GM08714 (cell line): ENCODE measurements around the gene PDE9A.
"Not testable (repeated sequence)": the region's sequence is repeated elsewhere in the genome, so short reads cannot be mapped to it uniquely, and the experiment has no call there.

Experiments
- H3K4me3 ChIP-seq: fragments of 200-500 bp; sonication (Bioruptor generic); 2 replicates; pipeline ENCODE4 v1.5.1; 2014; ENCODE audit warnings: mild to moderate bottlenecking, low read length, inconsistent platforms
- ZNF274 ChIP-seq: IDR thresholded peaks from 2 replicates; pipeline ENCODE4 v1.6.1; 2012; ENCODE audit warnings: mild to moderate bottlenecking, low read depth, low read length

PDE9A gene

DNA sequence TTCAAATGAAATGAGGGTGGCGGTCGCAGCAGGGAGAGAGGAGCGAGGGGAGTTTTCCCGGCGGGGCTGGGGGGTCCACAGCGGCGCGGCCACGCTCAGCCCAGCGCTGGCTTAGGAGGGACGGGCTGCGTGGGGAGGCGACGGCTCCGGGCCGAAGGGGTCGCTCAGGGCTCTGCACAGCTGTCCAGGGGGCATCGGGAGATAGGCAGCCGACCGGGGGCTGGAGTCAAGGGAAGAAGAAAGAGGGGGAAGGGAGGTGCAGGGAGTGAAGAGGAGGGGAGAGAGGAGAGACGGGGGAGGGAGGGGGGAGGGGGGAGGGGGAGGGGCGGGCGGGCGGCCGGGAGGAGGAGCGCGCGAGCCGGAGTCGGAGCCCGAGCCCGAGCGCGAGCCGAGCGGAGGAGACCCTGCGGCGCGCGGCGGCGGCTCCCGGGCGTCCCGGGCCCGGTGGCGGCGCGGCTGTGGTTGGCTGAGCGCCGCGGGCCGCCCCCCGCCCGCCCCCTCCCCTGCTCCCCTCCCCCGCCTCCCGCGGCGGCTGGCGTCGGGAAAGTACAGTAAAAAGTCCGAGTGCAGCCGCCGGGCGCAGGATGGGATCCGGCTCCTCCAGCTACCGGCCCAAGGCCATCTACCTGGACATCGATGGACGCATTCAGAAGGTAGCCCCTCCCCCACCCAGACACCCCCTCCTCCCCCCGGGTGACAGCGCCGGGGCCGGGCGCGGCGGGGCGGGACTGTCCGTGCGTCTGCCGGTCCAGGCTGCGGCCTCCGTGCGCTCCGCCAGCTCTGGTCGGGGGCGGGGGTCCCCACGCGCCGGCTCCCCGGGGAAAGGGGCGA, at the start of gene PDE9A:
Gene PDE9A (plus strand): TSS at position 391 of the 831 bp plus-strand sequence. CDS start 194 bp downstream, at position 585.
- peak within 1 kb of the TSS; percentile 55 for H3K4me3 ChIP-seq
- no peak for TF ChIP-seq ZNF274

DNA sequence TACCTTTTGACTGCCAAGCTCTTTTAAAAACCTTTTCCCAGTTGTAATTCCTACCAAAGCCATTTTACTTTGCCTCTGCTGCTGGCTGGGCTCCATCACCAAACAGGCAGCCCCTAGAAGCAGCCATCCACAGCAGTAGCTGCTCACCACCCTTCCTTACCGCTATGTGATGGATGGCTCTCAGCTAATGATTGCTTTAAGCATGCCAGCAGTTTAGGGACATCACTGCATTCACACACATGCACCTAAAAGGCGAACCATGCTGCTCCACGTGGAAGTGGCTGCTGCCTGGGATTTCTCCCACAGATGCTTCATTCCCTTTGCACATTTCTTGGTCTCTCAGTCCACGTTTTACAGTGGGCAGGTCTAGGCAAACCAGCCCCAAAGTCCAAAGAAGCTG, 46.3 kb upstream of the PDE9A start:
- H3K4me3 ChIP-seq = no peak overlapping the region
- TF ChIP-seq ZNF274 = no peak

DNA sequence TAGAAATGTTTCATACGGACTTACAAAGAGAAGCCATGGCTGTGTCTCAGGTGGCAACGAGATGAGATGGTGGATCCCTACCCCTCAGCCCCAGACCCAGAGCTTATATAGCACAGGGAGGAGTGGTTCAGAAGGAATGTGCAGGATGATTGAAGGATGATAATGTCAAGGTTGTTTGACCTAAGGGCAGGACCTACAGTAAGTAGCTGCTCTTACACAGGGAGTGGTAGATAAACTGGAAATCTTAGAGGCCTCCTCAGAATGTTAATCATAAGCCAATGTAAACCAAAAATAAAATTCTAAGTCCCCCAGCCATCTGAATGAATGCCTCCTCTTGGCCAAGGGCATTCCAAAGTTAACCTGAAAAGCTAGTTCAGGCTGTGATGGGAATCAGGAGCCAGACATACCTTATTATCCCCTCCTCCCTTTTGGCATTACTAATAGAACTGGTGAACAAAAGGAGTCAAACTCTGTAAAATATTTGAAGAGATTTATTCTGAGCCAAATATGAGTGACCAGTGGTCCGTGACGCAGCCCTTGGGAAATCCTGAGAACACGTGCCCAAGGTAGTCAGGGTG, 45.8 kb upstream of the PDE9A start:
- TF ChIP-seq ZNF274 = no peak
- H3K4me3 ChIP-seq = no peak overlapping the region

DNA sequence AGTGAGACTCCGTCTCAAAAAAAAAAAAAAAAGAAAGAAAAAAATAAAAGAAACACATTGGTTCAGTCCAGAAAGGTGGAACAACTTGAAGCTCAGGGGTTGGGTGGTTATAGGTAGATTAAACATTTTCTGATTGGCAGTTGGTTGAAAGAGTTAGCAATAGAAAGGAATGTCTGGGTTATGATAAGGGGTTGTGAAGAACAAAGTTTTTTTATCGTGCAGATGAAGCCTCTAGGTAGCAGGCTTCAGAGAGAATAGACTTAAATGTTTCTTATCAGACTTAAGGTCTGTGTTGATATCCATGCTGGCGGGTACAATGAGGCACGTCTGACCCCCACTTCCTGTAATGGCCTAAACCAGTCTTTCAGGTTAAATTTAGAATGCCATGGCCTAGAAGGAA, 45.0 kb upstream of the PDE9A start:
- H3K4me3 ChIP-seq = no peak overlapping the region
- no peak for TF ChIP-seq ZNF274

DNA sequence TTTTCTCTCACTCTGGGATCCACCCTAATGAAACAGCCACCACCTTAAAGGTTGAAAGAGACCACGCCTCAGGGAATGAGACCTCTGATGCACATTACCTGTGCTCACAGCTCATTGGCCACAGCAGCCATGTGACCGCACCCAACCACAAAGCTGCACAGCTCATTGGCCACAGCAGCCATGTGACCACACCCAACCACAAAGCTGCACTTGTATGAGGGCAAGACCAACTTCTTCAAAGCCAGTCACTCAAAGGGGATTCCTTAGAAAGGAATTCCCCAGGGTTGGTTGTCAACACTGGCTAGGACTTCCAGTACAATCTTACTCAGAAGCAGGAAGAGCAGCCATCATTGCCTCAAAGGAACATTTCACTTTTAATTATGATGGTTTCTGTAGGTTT, 43.6 kb upstream of the PDE9A start:
- TF ChIP-seq ZNF274 = no peak

DNA sequence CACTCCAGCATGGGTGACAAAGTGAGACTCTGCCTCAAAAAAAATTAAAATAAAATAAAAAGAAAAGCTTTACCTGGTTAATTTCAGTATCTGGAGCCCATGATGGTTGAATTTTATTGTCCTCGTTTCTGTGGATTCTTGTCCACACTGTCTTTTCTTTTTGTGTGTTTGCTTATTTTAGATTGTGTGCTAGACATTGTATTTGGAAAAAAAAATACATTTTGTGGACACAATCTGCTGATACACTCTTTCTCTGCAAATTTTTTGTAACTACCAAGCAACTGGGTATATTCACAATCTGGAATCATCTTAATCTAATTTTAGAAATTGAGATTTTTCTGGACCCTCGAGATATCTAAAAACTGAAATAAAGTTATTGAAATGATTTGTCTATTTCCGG, 41.6 kb upstream of the PDE9A start:
- H3K4me3 ChIP-seq = no peak overlapping the region
- no peak for TF ChIP-seq ZNF274

More for the DNA sequence above, 43.6 kb upstream of the PDE9A start:
- no peak overlapping the region for H3K4me3 ChIP-seq

DNA sequence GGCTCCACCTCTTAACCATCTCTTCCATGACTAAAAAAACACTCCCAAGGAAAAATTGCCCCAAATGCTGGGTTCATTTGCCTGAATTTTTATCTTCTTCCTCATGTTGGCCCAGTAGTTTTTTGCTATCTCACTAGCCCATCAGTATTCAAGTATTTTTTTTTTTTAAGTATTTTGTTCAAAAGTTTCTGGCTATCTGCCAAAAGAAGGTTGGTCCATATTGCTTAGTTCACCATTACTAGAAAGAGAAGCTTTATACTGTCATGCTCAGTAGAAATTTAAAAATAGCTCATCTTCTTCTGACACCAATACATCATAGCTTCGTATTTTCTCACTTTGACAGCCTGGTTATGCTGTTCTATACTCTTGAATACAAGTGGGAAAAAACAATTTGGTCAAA, 41.0 kb upstream of the PDE9A start:
- H3K4me3 ChIP-seq = no peak overlapping the region
- no peak for TF ChIP-seq ZNF274

DNA sequence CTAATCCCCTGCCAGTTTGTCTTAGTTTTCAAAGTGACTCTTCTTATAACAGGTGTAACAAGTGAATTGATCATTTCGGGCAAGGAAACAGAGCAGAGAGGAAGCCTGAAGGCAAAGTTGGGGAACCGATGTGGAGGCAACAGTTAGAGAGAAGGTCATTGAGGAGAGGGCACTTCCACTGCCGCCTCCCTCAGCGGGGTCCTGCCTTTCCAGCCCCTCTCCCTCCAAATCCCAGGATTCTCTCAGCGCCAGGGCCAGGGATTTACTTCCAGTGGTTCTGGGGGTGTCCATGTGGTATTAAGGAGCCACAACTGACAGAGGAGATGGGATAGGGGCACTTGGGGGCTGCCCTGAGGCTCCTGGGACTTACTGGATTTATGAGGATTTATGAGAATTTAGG, 39.7 kb upstream of the PDE9A start:
- no peak for TF ChIP-seq ZNF274

DNA sequence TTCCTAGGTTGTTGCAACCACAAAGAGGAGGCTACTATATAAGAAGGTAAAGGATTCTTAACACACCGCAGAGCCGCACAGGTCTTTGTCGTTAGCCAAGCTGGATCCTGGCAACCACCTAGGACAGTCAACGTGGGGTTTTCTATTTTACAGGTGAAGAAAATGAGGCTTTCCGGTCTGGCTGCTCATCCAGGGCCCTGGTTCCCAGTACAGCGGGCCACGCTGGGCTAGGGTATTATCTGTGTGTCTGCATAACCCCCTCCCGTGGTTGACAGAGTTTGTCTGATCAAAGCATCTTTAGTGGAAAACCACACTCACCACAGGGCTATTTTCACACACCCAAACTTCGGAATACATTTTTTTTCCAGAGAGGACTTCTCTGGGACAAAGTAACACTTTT, 39.0 kb upstream of the PDE9A start:
- TF ChIP-seq ZNF274 = no peak
- no peak overlapping the region for H3K4me3 ChIP-seq

More for the DNA sequence above, 39.7 kb upstream of the PDE9A start:
- no peak overlapping the region for H3K4me3 ChIP-seq

DNA sequence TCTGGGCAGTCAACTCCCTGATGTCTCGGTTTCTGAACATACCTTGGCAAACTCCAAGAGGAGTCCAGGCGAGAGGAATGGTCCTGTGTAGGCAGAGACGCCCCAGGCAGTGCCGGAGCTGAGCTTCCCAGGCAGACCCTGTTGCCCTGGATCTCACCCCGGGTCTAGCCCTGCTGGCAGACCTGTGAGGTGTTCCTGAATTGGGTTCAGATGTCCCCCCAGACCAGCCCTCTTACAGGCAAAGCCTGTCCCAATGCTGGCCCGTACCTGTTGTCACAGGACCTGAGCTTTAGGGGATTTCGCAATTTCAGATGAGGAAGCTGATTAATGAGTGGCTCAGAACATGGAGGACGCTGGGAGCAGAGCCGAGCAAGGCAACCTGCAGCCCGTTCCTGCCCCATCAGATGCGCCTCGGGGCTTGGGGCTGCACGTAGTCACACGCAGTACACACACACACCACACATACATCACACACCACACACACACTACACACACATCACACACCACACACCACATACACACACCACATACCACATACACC, 38.5 kb upstream of the PDE9A start:
- TF ChIP-seq ZNF274 = no peak
- no peak overlapping the region for H3K4me3 ChIP-seq

DNA sequence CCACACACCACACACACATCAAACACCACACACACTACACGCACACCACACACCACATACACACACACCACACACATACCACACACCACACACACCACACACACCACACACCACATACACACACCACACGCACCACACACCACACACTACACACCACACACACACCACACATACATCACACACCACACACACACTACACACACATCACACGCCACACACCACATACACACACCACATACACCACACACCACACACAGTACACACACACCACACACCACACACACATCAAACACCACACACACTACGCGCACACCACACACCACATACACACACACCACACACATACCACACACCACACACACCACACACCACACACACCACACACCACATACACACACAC, 38.0 kb upstream of the PDE9A start:
- not testable (repeated sequence) for H3K4me3 ChIP-seq

DNA sequence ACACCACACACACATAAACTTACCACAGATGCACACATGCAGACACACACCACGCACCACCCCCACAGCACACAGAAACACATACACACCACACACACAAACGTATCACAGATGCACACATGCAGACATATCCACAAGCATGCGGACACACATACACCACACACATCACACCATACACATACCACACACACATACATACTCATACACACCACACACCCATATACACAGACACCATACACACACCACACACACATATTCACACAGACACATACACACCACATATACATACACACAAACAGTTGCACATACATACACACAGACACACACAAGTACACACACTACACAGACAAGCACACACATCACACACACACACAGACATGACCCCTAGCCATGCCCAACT, 37.5 kb upstream of the PDE9A start:
- H3K4me3 ChIP-seq = no peak overlapping the region

DNA sequence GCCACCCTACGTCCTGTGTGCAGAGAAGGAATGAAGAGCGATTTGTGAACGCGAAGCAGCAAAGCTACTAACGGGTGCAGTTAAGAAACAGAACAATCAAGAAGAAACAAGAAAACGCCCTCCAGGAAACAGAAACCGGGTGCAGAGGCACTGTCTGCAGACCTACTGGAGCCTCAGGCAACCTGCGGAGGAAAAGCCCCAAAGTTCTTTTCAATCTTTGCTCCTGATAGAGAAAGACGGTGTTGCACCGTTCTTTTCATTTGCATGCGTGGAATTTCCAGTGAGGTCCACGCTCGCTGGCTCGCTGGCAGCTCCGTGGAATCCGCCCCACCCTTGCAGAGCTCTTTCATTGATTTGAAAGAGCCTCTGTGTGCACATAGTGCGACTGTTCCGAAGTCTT, 37.0 kb upstream of the PDE9A start:
- no peak overlapping the region for H3K4me3 ChIP-seq
- TF ChIP-seq ZNF274 = no peak

More for the DNA sequence above, 37.5 kb upstream of the PDE9A start:
- no peak for TF ChIP-seq ZNF274

DNA sequence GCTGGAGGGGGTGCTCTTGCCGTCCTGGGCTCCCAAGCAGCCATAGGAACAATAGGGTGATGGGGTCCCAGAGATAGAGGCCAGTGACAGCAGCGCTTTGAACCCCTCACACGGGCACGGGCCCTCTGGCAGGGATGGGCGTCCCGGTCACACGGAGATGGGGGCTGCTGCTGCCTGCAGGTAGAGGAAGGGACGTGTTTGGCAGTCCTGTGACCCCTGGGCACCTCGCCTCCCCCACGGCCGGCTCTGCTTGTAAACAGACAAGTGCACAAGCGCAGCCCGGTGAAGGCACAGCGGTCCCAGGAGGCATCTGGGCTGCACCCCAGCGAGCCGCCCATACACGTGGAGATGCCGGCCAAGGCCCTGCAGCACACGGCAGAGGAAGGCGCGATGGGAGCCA, 36.5 kb upstream of the PDE9A start:
- no peak overlapping the region for H3K4me3 ChIP-seq
- TF ChIP-seq ZNF274 = no peak

DNA sequence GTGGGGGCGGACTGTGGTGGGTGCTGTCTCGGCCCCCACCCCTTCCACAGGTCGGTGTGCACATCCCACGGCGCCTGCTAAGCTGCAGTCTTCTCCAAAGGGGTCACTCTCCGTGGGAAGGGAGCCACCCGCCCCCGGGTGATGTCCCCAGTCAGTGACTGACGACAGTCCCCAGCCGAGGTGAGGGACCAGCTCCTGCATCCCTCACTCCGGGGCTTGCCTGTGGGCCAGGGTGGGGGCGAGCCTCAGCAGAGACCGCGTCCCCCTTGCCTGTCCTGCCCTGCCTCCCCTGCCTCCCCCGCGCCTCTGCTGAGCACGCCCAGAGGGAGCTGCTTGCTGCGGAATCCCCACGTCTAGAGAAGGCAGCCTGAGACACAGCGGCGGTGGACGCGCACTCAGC, 35.9 kb upstream of the PDE9A start:
- no peak for TF ChIP-seq ZNF274
- no peak overlapping the region for H3K4me3 ChIP-seq

DNA sequence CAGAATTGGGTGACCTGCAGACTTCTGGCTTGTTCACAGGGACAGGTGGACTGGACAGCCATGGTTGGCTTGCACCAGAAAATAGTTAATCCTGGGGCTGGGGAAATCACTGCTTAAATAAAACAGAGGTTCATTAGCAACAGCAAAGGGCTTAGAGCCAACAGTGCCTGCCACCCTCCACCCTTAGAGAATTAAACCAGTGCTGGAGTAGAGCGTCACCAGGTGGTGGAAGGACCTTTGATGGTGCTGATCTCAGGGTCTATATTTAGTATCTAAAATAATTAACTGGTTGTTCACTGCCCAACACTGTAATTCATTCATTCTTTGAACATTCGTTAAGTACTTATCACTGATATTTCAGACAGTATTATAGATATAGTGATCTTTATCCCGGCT, 34.7 kb upstream of the PDE9A start:
- no peak for TF ChIP-seq ZNF274
- H3K4me3 ChIP-seq = no peak overlapping the region
